Common myeloid progenitor, CD34-positive (primary cell): ENCODE data around the gene JAG2.
A peak's percentile ranks its signal among the peaks of the same experiment; 100 is the strongest.

ENCODE experiments used
- CTCF ChIA-PET: fragments of 350-600 bp; sonication (Branson Sonifier 250); formaldehyde crosslinking; loops from one replicate; lab custom pipeline; 2021; ENCODE audit warnings: antibody characterized with exemption; lab: Charles Lee
- POLR2A ChIA-PET: fragments of 350-600 bp; sonication (Branson Sonifier 250); formaldehyde crosslinking; loops from one replicate; lab custom pipeline; 2021; ENCODE audit warnings: antibody characterized with exemption; lab: Charles Lee
- DNase-seq, 3 donors: peaks; one replicate each; pipeline versions ENCODE4 v3.0.0 to v3.0.0-alpha.2; 2013
- H3K27ac ChIP-seq, 2 experiments: 1 replicate in 1 of 2; 2 replicates in 1 of 2; pipeline ENCODE4 v1.7.0; 2013; ENCODE audit warnings: inconsistent platforms in 2 of 2, low read length in 2 of 2, mild to moderate bottlenecking in 2 of 2, low read depth in 1 of 2, moderate library complexity in 1 of 2; ENCODE audit not compliant: severe bottlenecking in 2 of 2, insufficient read depth in 1 of 2, poor library complexity in 1 of 2
- H3K27me3 ChIP-seq, 5 experiments: replicated peaks in 2 of 5; 1 replicate in 3 of 5; 2 replicates in 2 of 5; pipeline versions ENCODE4 v1.6.1 to v1.7.0; 2013; ENCODE audit warnings: low read length in 4 of 5, mild to moderate bottlenecking in 2 of 5, moderate library complexity in 2 of 5, inconsistent platforms in 1 of 5; ENCODE audit not compliant: insufficient read depth in 5 of 5, control insufficient read depth in 4 of 5
- H3K36me3 ChIP-seq, 4 experiments: 1 replicate in 2 of 4; 2 replicates in 2 of 4; pipeline versions ENCODE4 v1.6.1 to v1.7.0; 2013; ENCODE audit warnings: low read length in 3 of 4, control low read depth in 1 of 4, mild to moderate bottlenecking in 1 of 4; ENCODE audit not compliant: control insufficient read depth in 4 of 4, insufficient read depth in 4 of 4
- H3K4me1 ChIP-seq, 4 experiments: 1 replicate in 3 of 4; 2 replicates in 1 of 4; pipeline versions ENCODE4 v1.6.1 to v1.7.1; 2013; ENCODE audit warnings: low read length in 3 of 4, mild to moderate bottlenecking in 3 of 4, control low read depth in 1 of 4, inconsistent platforms in 1 of 4, moderate library complexity in 1 of 4; ENCODE audit not compliant: control insufficient read depth in 4 of 4, insufficient read depth in 4 of 4; ENCODE audit errors: control extremely low read depth in 1 of 4
- H3K4me3 ChIP-seq, 7 experiments: 1 replicate in 4 of 7; 2 replicates in 3 of 7; pipeline versions ENCODE4 v1.5.1 to v1.7.0; 2013; ENCODE audit warnings: mild to moderate bottlenecking in 7 of 7, low read length in 6 of 7, moderate library complexity in 6 of 7, inconsistent platforms in 2 of 7, low read depth in 2 of 7, control low read depth in 1 of 7; ENCODE audit not compliant: insufficient read depth in 4 of 7, control insufficient read depth in 1 of 7; ENCODE audit errors: extremely low read depth in 1 of 7
- H3K9me3 ChIP-seq, 5 experiments: 1 replicate in 4 of 5; 2 replicates in 1 of 5; pipeline versions ENCODE4 v1.6.1 to v1.7.1; 2013; ENCODE audit warnings: low read length in 4 of 5, mild to moderate bottlenecking in 2 of 5, inconsistent platforms in 1 of 5, low read depth in 1 of 5, moderate library complexity in 1 of 5; ENCODE audit not compliant: control insufficient read depth in 4 of 5, insufficient read depth in 2 of 5; ENCODE audit errors: control extremely low read depth in 1 of 5
- WGBS: methylation state at CpG from one replicate; pipeline ENCODE4 v1.1.5; 2013; ENCODE audit not compliant: insufficient coverage; 5-methylcytosine and 5-hydroxymethylcytosine counted together

Gene JAG2

GRCh38 chr14:105155681-105156413 is 12.7 kb downstream of the JAG2 start:
- no peak for DNase-seq
- Histone ChIP-seq H3K4me1 (peaks cover 0 to 12% (median 7%) of the 10 kb centered on the region in 4 experiments), H3K36me3 (no peaks in the 10 kb centered on the region), H3K9me3 (no peaks in the 10 kb centered on the region), H3K27ac (no peak overlapping the region), H3K4me3 (no peak overlapping the region), H3K27me3 (no peaks in the 10 kb centered on the region)
- CTCF ChIA-PET: interaction anchor here (1.2 to 1.4 kb wide), 2 partner anchors 19 to 66 kb away, joined by 3 read pairs; no protein-coding TSS in a partner anchor
- POLR2A ChIA-PET: no interaction called here
- WGBS: 96% methylated on average over 44 of the region's 48 CpGs

GRCh38 chr14:105155071-105155651 is 13.4 kb downstream of the JAG2 start:
- POLR2A ChIA-PET: no interaction called here
- CTCF ChIA-PET: interaction anchor here (1.2 to 1.4 kb wide), 2 partner anchors 18 to 65 kb away, joined by 3 read pairs; no protein-coding TSS in a partner anchor
- no peaks in the 10 kb centered on the region for H3K36me3 ChIP-seq

GRCh38 chr14:105154476-105154871 is 14.1 kb downstream of the JAG2 start:
- Histone ChIP-seq H3K36me3 (no peaks in the 10 kb centered on the region), H3K4me1 (peaks cover 0 to 7% (median 1%) of the 10 kb centered on the region in 4 experiments), H3K9me3 (no peaks in the 10 kb centered on the region), H3K27me3 (no peaks in the 10 kb centered on the region), H3K27ac (no peak overlapping the region), H3K4me3 (no peak overlapping the region)
- CTCF ChIA-PET: no interaction called here
- no peak for DNase-seq
- POLR2A ChIA-PET: no interaction called here
- WGBS: 80% methylated on average over 10 of the region's 12 CpGs

More at GRCh38 chr14:105155071-105155651, 13.4 kb downstream of the JAG2 start:
- WGBS: 98% methylated on average over 20 of the region's 24 CpGs
- no peaks in the 10 kb centered on the region for H3K9me3 ChIP-seq
- no peaks in the 10 kb centered on the region for H3K27me3 ChIP-seq
- no peak overlapping the region for H3K27ac ChIP-seq
- H3K4me1 ChIP-seq: peaks cover 0 to 7% (median under 1%) of the 10 kb centered on the region in 4 experiments
- H3K4me3 ChIP-seq: no peak overlapping the region
- no peak for DNase-seq

GRCh38 chr14:105153739-105154475 is 14.7 kb downstream of the JAG2 start:
- POLR2A ChIA-PET: no interaction called here
- no peak overlapping the region for H3K27ac ChIP-seq
- 95% methylated on average over 20 of the region's 26 CpGs for WGBS
- peaks cover 0 to 7% (median 4%) of the 10 kb centered on the region in 4 experiments for H3K4me1 ChIP-seq
- no peaks in the 10 kb centered on the region for H3K9me3 ChIP-seq
- no peak overlapping the region for H3K4me3 ChIP-seq
- CTCF ChIA-PET: interaction anchor here (1.0 kb wide), 1 partner anchor 28 kb away, joined by 3 read pairs; no protein-coding TSS in a partner anchor
- H3K27me3 ChIP-seq: no peaks in the 10 kb centered on the region
- no peaks in the 10 kb centered on the region for H3K36me3 ChIP-seq
- DNase-seq: no peak

GRCh38 chr14:105153331-105153731 is 15.2 kb downstream of the JAG2 start:
- POLR2A ChIA-PET: no interaction called here

GRCh38 chr14:105152794-105153241 is 15.8 kb downstream of the JAG2 start:
- Histone ChIP-seq H3K4me1 (peaks cover 0 to 7% (median 4%) of the 10 kb centered on the region in 4 experiments), H3K9me3 (no peaks in the 10 kb centered on the region), H3K36me3 (no peaks in the 10 kb centered on the region), H3K27me3 (no peaks in the 10 kb centered on the region), H3K27ac (no peak overlapping the region), H3K4me3 (no peak overlapping the region)
- WGBS: 82% methylated on average over 4 of the region's 14 CpGs
- DNase-seq: no peak
- ChIA-PET CTCF (interaction anchor here (0.6 to 1.3 kb wide), 2 partner anchors 12 to 89 kb away, joined by 3 read pairs; no protein-coding TSS in a partner anchor), POLR2A (no interaction called here)

More at GRCh38 chr14:105153331-105153731, 15.2 kb downstream of the JAG2 start:
- H3K27ac ChIP-seq: no peak overlapping the region
- 73% methylated on average over 15 of the region's 18 CpGs for WGBS
- DNase-seq: peak in 2 of 3 donors; percentile 35 to 46
- H3K4me3 ChIP-seq: no peak overlapping the region
- H3K4me1 ChIP-seq: peaks cover 0 to 7% (median 4%) of the 10 kb centered on the region in 4 experiments
- H3K36me3 ChIP-seq: no peaks in the 10 kb centered on the region
- H3K9me3 ChIP-seq: no peaks in the 10 kb centered on the region
- no peaks in the 10 kb centered on the region for H3K27me3 ChIP-seq
- CTCF ChIA-PET: interaction anchor here (0.6 to 1.3 kb wide), 3 partner anchors 12 to 90 kb away, joined by 3 read pairs; no protein-coding TSS in a partner anchor
